Measurements from ENCODE around the gene FAM219B.

DNA sequence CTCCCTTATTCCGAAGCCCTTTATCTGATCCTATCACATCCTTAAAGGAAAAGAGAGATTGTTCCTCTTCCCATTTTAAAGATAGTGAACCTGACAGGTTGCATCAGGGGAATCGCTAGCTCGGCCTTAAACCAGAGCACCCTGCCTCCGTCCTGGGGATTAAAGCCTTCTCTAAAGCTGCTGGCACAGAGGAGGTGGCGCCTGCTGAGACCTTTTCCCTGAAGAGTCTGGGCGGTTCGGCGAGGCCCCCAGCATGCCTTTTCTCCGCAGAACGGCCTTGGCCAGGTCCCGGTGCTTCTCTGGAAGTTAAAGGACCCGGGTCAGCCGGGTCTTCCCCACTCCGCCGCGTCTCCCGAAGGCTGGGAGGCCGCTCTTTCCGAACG lies 593 bp downstream of the FAM219B start:
- TF ChIP-seq, protein P1, sequence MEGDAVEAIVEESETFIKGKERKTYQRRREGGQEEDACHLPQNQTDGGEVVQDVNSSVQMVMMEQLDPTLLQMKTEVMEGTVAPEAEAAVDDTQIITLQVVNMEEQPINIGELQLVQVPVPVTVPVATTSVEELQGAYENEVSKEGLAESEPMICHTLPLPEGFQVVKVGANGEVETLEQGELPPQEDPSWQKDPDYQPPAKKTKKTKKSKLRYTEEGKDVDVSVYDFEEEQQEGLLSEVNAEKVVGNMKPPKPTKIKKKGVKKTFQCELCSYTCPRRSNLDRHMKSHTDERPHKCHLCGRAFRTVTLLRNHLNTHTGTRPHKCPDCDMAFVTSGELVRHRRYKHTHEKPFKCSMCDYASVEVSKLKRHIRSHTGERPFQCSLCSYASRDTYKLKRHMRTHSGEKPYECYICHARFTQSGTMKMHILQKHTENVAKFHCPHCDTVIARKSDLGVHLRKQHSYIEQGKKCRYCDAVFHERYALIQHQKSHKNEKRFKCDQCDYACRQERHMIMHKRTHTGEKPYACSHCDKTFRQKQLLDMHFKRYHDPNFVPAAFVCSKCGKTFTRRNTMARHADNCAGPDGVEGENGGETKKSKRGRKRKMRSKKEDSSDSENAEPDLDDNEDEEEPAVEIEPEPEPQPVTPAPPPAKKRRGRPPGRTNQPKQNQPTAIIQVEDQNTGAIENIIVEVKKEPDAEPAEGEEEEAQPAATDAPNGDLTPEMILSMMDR (IDR thresholded peaks at IDR 0.05; ENCODE audit: borderline replicate concordance, extremely low read depth, low read length, poor library complexity, severe bottlenecking) = no peak
- no peak for TF ChIP-seq EZH2 (IDR thresholded peaks at IDR 0.05; ENCODE audit: borderline replicate concordance, low read depth, low read length, severe bottlenecking)
